OCI-LY7 (cell line): Measurements from ENCODE around the gene PHGDH. TPM values are rescaled to one million over a fixed set of nuclear protein-coding genes. Genes with fewer than 3 reads are reported as not detected.

ENCODE experiments used
- BruUV-seq: library from RNA; stranded (reverse); fragments of 400-500 nt; replicated peaks from 2 replicates; lab custom pipeline; 2021; lab: Mats Ljungman, UMichigan
- CTCF ChIA-PET: fragments of 300-600 bp; sonication (Branson Sonifier 250); formaldehyde crosslinking; loops from one replicate; lab custom pipeline; 2022; ENCODE audit warnings: antibody characterized with exemption; ENCODE audit not compliant: unreplicated experiment; lab: Charles Lee
- POLR2A ChIA-PET: fragments of 300-600 bp; sonication (Branson Sonifier 250); formaldehyde crosslinking; loops from one replicate; lab custom pipeline; 2022; ENCODE audit warnings: antibody characterized with exemption; lab: Charles Lee
- DNase-seq: peaks from one replicate; pipeline ENCODE4 v3.0.0-alpha.2; 2015; ENCODE audit warnings: low spot score
- H2AFZ ChIP-seq: fragments of 200-600 bp; sonication (generic), shearing (Covaris generic); 2 replicates; pipeline ENCODE4 v1.6.1; 2014; ENCODE audit warnings: mild to moderate bottlenecking, antibody characterized with exemption, low read length, moderate library complexity
- H3K27ac ChIP-seq: fragments of 200-600 bp; sonication (generic); 2 replicates; pipeline ENCODE4 v1.5.1; 2014; ENCODE audit warnings: mixed run types, low read depth, mild to moderate bottlenecking, moderate library complexity, low read length, inconsistent platforms; ENCODE audit not compliant: poor library complexity, severe bottlenecking
- H3K36me3 ChIP-seq: fragments of 200-600 bp; sonication (generic); 2 replicates; pipeline ENCODE4 v1.6.1; 2014; ENCODE audit warnings: mild to moderate bottlenecking, antibody characterized with exemption, low read length, moderate library complexity, mixed read lengths; ENCODE audit not compliant: insufficient read depth
- H3K4me1 ChIP-seq: fragments of 200-600 bp; sonication (generic); 2 replicates; pipeline ENCODE4 v1.5.1; 2014; ENCODE audit warnings: mild to moderate bottlenecking, low read length; ENCODE audit not compliant: insufficient read depth, poor library complexity, severe bottlenecking
- H3K4me2 ChIP-seq: fragments of 200-600 bp; sonication (generic); 2 replicates; pipeline ENCODE4 v1.6.1; 2014; ENCODE audit warnings: mild to moderate bottlenecking, low read length
- H3K4me3 ChIP-seq: fragments of 200-600 bp; sonication (generic); 2 replicates; pipeline ENCODE4 v1.5.1; 2014; ENCODE audit warnings: mild to moderate bottlenecking, low read depth, low read length; ENCODE audit not compliant: poor library complexity, severe bottlenecking
- H3K79me2 ChIP-seq: fragments of 200-600 bp; sonication (generic); 2 replicates; pipeline ENCODE4 v1.6.1; 2016; ENCODE audit warnings: low read depth, mild to moderate bottlenecking, low read length, moderate library complexity, mixed read lengths; ENCODE audit not compliant: insufficient read depth
- H3K9me2 ChIP-seq: fragments of 200-600 bp; sonication (generic); 2 replicates; pipeline ENCODE4 v1.6.1; 2016; ENCODE audit warnings: mild to moderate bottlenecking, low read length, mixed read lengths; ENCODE audit not compliant: insufficient read depth
- H3K9me3 ChIP-seq: fragments of 200-600 bp; sonication (generic); 2 replicates; pipeline ENCODE4 v1.6.1; 2014; ENCODE audit warnings: mild to moderate bottlenecking, mixed run types, low read length, mixed read lengths
- H4K20me1 ChIP-seq: fragments of 200-600 bp; sonication (generic); 2 replicates; pipeline ENCODE4 v1.6.1; 2014; ENCODE audit warnings: mild to moderate bottlenecking, antibody characterized with exemption, low read length, moderate library complexity, mixed read lengths; ENCODE audit not compliant: insufficient read depth
- CTCF ChIP-seq: fragments of 200-600 bp; sonication (generic); conservative IDR thresholded peaks from 2 replicates; pipeline ENCODE4 v1.5.1; 2014; ENCODE audit warnings: mild to moderate bottlenecking, antibody characterized with exemption, low read length, moderate library complexity, mixed read lengths
- EZH2phosphoT487 ChIP-seq: fragments of 200-600 bp; sonication (generic); IDR thresholded peaks from 2 replicates; pipeline ENCODE4 v1.6.1; 2018; ENCODE audit warnings: low read depth, borderline replicate concordance, mild to moderate bottlenecking, mixed run types, antibody characterized with exemption, low read length, moderate library complexity, mixed read lengths
- intact Hi-C: fragments of 100-400 bp; cut with micrococcal nuclease; formaldehyde crosslinking; loops from one replicate; pipeline ENCODE4 v1.10.0; 2022; ENCODE audit not compliant: unreplicated experiment
- total RNA-seq, 2 experiments: library from RNA; depleted of rRNA in 1 of 2; stranded (reverse); fragments of >200 nt in 1 of 2; shearing (Covaris generic) in 1 of 2; gene quantifications; 2 replicates each; pipeline ENCODE4 v1.2.3, GENCODE V29; 2014 to 2022

Gene PHGDH
- total RNA-seq, 2 experiments from 2014 or later = 287 to 451 TPM

- Histone ChIP-seq H3K27ac (no peak overlapping the region), H3K4me3 (no peak overlapping the region), H3K79me2 (no peaks in the 10 kb centered on the region), H3K4me1 (no peaks in the 10 kb centered on the region), H3K4me2 (no peak overlapping the region), H4K20me1 (no peaks in the 10 kb centered on the region), H3K9me3 (no peaks in the 10 kb centered on the region), H3K36me3 (no peaks in the 10 kb centered on the region), H2AFZ (no peak overlapping the region), H3K9me2 (no peaks in the 10 kb centered on the region)
- ChIA-PET POLR2A (no interaction called here), CTCF (no interaction called here)
- intact Hi-C loops = no loop called here
- no peak for TF ChIP-seq CTCF
- TF ChIP-seq EZH2phosphoT487 = no peak
- no peak for DNase-seq
- no TSS peak for BruUV-seq
Measured at GRCh38 chr1:119681560-119681959, 30.2 kb upstream of the PHGDH start.

- Histone ChIP-seq H3K4me2 (no peak overlapping the region), H2AFZ (no peak overlapping the region), H3K27ac (no peak overlapping the region), H3K36me3 (no peaks in the 10 kb centered on the region), H3K9me3 (no peaks in the 10 kb centered on the region), H3K9me2 (no peaks in the 10 kb centered on the region), H3K4me1 (no peaks in the 10 kb centered on the region), H4K20me1 (no peaks in the 10 kb centered on the region), H3K79me2 (no peaks in the 10 kb centered on the region), H3K4me3 (no peak overlapping the region)
- POLR2A ChIA-PET = no interaction called here
- no TSS peak for BruUV-seq
- CTCF ChIA-PET = no interaction called here
- TF ChIP-seq CTCF = no peak
- intact Hi-C loops = no loop called here
- DNase-seq = no peak
Measured at GRCh38 chr1:119682141-119682540, 29.6 kb upstream of the PHGDH start.

GRCh38 chr1:119683893-119684292 is 27.8 kb upstream of the PHGDH start:
- no peaks in the 10 kb centered on the region for H3K79me2 ChIP-seq
- H3K4me3 ChIP-seq = no peak overlapping the region
- BruUV-seq = no TSS peak
- no peak overlapping the region for H3K4me2 ChIP-seq
- ChIA-PET POLR2A (interaction anchor here (0.6 to 0.7 kb wide), 2 partner anchors 23 to 201 kb away, joined by 3 to 4 read pairs; no protein-coding TSS in a partner anchor), CTCF (interaction anchor here (0.5 kb wide), 1 partner anchor 17 kb away, joined by 3 read pairs; no protein-coding TSS in a partner anchor)
- H3K36me3 ChIP-seq = no peaks in the 10 kb centered on the region
- DNase-seq = no peak
- H3K9me3 ChIP-seq = no peaks in the 10 kb centered on the region
- H3K9me2 ChIP-seq = no peaks in the 10 kb centered on the region
- H3K27ac ChIP-seq = no peak overlapping the region
- H4K20me1 ChIP-seq = no peaks in the 10 kb centered on the region
- no peaks in the 10 kb centered on the region for H3K4me1 ChIP-seq
- intact Hi-C loops = no loop called here
- no peak for TF ChIP-seq EZH2phosphoT487
- no peak for TF ChIP-seq CTCF
- no peak overlapping the region for H2AFZ ChIP-seq
